Embryonic facial prominence (tissue), 1 donor: ENCODE measurements around the gene S100PBP.
"Not testable (repeated sequence)": the region's sequence is repeated elsewhere in the genome, so short reads cannot be mapped to it uniquely, and the experiment has no call there.

ENCODE experiments used
- DNase-seq: peaks from one replicate; pipeline ENCODE4 v3.0.0-alpha.2; 2016; ENCODE audit errors: extremely low spot score

S100PBP gene

GRCh38 chr1:32900371-32900955 lies 83.0 kb downstream of the S100PBP start:
- no peak for DNase-seq

- no peak for DNase-seq
These were observed 83.7 kb downstream of the S100PBP start, which contains the start of gene TMEM54 for GRCh38 chr1:32900956-32901822. Gene TMEM54 (minus strand): TSS chr1:32901389. CDS start chr1:32901238, 151 bp downstream.

- DNase-seq, result no peak
These were observed 84.5 kb downstream of the S100PBP start for GRCh38 chr1:32901823-32902534.

GRCh38 chr1:32902535-32902920 lies 85.1 kb downstream of the S100PBP start:
- DNase-seq, result no peak

GRCh38 chr1:32903991-32904785 lies 86.7 kb downstream of the S100PBP start:
- DNase-seq, result no peak

- DNase-seq, result no peak
These were observed 87.3 kb downstream of the S100PBP start for GRCh38 chr1:32904797-32905196.

GRCh38 chr1:32905588-32905987 lies 88.1 kb downstream of the S100PBP start:
- not testable (repeated sequence) for DNase-seq

DNA sequence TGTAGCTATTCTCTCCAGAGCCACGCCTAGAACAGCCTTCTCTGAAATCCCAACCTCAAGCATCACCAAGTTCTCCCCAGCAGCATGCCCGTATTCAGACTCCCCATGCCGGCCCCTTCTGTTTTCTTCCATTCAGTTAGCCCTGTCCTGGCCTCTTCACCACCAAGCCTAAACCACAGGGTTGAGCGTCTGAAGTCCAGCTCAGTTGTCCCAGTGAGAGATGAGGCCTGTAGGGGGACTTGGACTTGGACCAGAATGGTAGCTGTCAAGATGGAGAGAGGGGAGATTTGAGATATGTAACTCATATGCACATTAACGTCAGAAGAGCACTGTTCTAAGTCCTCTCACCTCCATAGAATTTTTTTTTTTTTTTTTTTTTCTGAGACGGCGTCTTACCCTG lies 89.2 kb downstream of the S100PBP start:
- no peak for DNase-seq

DNA sequence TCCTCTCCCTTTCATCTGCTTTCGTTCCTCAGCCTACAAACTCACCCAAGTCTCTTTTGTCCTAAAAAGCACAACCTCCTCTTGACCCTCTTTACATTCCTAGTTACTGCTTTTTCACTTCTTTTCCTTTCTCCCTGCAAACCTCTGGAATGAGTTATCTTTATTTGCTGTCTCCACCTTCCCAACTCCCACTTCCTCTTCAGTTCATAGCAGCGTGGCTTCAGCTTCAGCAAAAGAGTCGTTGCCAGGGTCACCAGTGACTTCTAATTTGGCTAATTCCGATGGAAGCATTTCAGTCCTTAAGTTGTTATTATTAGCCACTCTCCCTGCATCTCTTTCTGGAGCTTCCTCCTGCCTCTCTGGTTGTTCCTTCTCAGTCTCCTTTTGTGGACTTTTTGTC lies 90.0 kb downstream of the S100PBP start:
- no peak for DNase-seq
